HCT116 (cell line): ENCODE results near the gene DLEC1. TPM values are rescaled to one million over a fixed set of nuclear protein-coding genes. Genes with fewer than 3 reads are reported as not detected.

Experiments
- ATAC-seq: fragments of 200-7000 bp; cut with Tn5 transposase; 2 replicates; pipeline ENCODE4 v1.9.1; 2020; ENCODE audit warnings: mild to moderate bottlenecking, moderate library complexity
- BruUV-seq: library from RNA; stranded (reverse); fragments of 400-500 nt; replicated peaks from 2 replicates; lab custom pipeline; 2021; lab: Mats Ljungman, UMichigan
- CTCF ChIA-PET: fragments of 300-600 bp; sonication (Branson Sonifier 250); formaldehyde crosslinking; loops from one replicate; lab custom pipeline; 2021; ENCODE audit warnings: antibody characterized with exemption; lab: Charles Lee
- POLR2A ChIA-PET: fragments of 300-600, 350-600 bp; sonication (Branson Sonifier 250); formaldehyde crosslinking; loops from one replicate; lab custom pipeline; 2021; ENCODE audit warnings: antibody characterized with exemption; lab: Charles Lee
- RAD21 ChIA-PET, 2 experiments: fragments of 300-600 bp; sonication (Branson Sonifier 250); formaldehyde crosslinking; loops; one replicate each; lab custom pipeline; 2023; ENCODE audit warnings: low total read pairs in 2 of 2; ENCODE audit not compliant: uncharacterized antibody in 2 of 2, unreplicated experiment in 2 of 2, low non-redundant PET in 1 of 2; lab: Charles Lee
- DNase-seq: peaks from one replicate; pipeline ENCODE4 v3.0.0-alpha.2; 2010; ENCODE audit warnings: low read depth, low spot score
- H2AFZ ChIP-seq: fragments of 200-600 bp; shearing (Covaris generic), sonication (generic); 2 replicates; pipeline ENCODE4 v1.6.1; 2017; ENCODE audit warnings: low read depth, mixed run types, mixed read lengths, antibody characterized with exemption, low read length; ENCODE audit not compliant: poor library complexity, severe bottlenecking
- H3K27ac ChIP-seq: 2 replicates; pipeline ENCODE4 v1.5.1; 2012; ENCODE audit warnings: low read depth, low read length
- H3K27me3 ChIP-seq: fragments of 200-600 bp; sonication (generic); 2 replicates; pipeline ENCODE4 v1.6.1; 2016; ENCODE audit warnings: mixed run types, low read length, mixed read lengths; ENCODE audit not compliant: insufficient read depth
- H3K36me3 ChIP-seq, 2 experiments: fragments of 200-500 bp in 1 of 2; fragments of 200-600 bp in 1 of 2; sonication (Bioruptor generic) in 1 of 2; sonication (generic) in 1 of 2; 2 replicates each; pipeline versions ENCODE4 v1.5.1 to v1.6.1; 2014 to 2016; ENCODE audit warnings: low read length in 2 of 2, inconsistent platforms in 1 of 2, mixed read lengths in 1 of 2, mixed run types in 1 of 2; ENCODE audit not compliant: insufficient read depth in 2 of 2, control insufficient read depth in 1 of 2
- H3K4me1 ChIP-seq, 2 experiments: fragments of 200-600 bp in 1 of 2; sonication (generic) in 1 of 2; 2 replicates each; pipeline versions ENCODE4 v1.5.1 to v1.6.1; 2012 to 2017; ENCODE audit warnings: low read length in 2 of 2, inconsistent platforms in 1 of 2, mild to moderate bottlenecking in 1 of 2, mixed read lengths in 1 of 2, mixed run types in 1 of 2, moderate library complexity in 1 of 2; ENCODE audit not compliant: insufficient read depth in 2 of 2, control insufficient read depth in 1 of 2
- H3K4me2 ChIP-seq: fragments of 200-600 bp; sonication (generic); 2 replicates; pipeline ENCODE4 v1.6.1; 2017; ENCODE audit warnings: mixed run types, low read length, mixed read lengths
- H3K4me3 ChIP-seq, 2 experiments: fragments of 200-600 bp in 1 of 2; sonication (generic) in 1 of 2; replicated peaks in 1 of 2; 2 replicates each; pipeline ENCODE4 v1.5.1; 2011 to 2016; ENCODE audit warnings: low read length in 2 of 2, control low read depth in 1 of 2, low read depth in 1 of 2, mild to moderate bottlenecking in 1 of 2, mixed read lengths in 1 of 2, mixed run types in 1 of 2
- H3K79me2 ChIP-seq: fragments of 200-600 bp; sonication (generic); 2 replicates; pipeline ENCODE4 v1.6.1; 2017; ENCODE audit warnings: mild to moderate bottlenecking, mixed run types, low read length, moderate library complexity, mixed read lengths; ENCODE audit not compliant: insufficient read depth
- H3K9ac ChIP-seq: fragments of 200-600 bp; sonication (generic); 2 replicates; pipeline ENCODE4 v1.6.1; 2016; ENCODE audit warnings: low read length, mixed read lengths
- H3K9me2 ChIP-seq: fragments of 200-600 bp; sonication (generic), shearing (Covaris generic); 2 replicates; pipeline ENCODE4 v1.6.1; 2017; ENCODE audit warnings: mixed run types, mild to moderate bottlenecking, moderate library complexity; ENCODE audit not compliant: insufficient read depth
- H3K9me3 ChIP-seq, 2 experiments: fragments of 200-500 bp in 1 of 2; fragments of 200-600 bp in 1 of 2; sonication (Bioruptor generic) in 1 of 2; sonication (generic) in 1 of 2; 2 replicates each; pipeline ENCODE4 v1.6.1; 2014 to 2017; ENCODE audit warnings: low read length in 2 of 2, mixed read lengths in 2 of 2, inconsistent platforms in 1 of 2, low read depth in 1 of 2, mild to moderate bottlenecking in 1 of 2, mixed run types in 1 of 2, moderate library complexity in 1 of 2; ENCODE audit not compliant: control insufficient read depth in 1 of 2, insufficient read depth in 1 of 2
- H4K20me1 ChIP-seq: fragments of 200-600 bp; sonication (generic), shearing (Covaris generic); 2 replicates; pipeline ENCODE4 v1.6.1; 2017; ENCODE audit warnings: mixed run types, mild to moderate bottlenecking, moderate library complexity; ENCODE audit not compliant: insufficient read depth
- ATF3 ChIP-seq: IDR thresholded peaks from 2 replicates; pipeline ENCODE4 v1.6.1; 2012
- CBX3 ChIP-seq: IDR thresholded peaks from 2 replicates; pipeline ENCODE4 v1.6.1; 2012; ENCODE audit warnings: low read depth
- EZH2phosphoT487 ChIP-seq: fragments of 200-600 bp; IDR thresholded peaks from 2 replicates; pipeline ENCODE4 v1.6.1; 2018; ENCODE audit warnings: antibody characterized with exemption, borderline replicate concordance
- RAD21 ChIP-seq: IDR thresholded peaks from 2 replicates; pipeline ENCODE4 v1.6.1; 2012; ENCODE audit warnings: low read depth, mild to moderate bottlenecking
- REST ChIP-seq: IDR thresholded peaks from 2 replicates; pipeline ENCODE4 v1.6.1; 2012; ENCODE audit warnings: low read depth
- SP1 ChIP-seq: IDR thresholded peaks from 2 replicates; pipeline ENCODE4 v1.6.1; 2012; ENCODE audit warnings: low read depth
- SRF ChIP-seq: IDR thresholded peaks from 2 replicates; pipeline ENCODE4 v1.6.1; 2012; ENCODE audit warnings: low read depth
- TCF7L2 ChIP-seq: IDR thresholded peaks from 2 replicates; pipeline ENCODE4 v1.7.0; 2011; ENCODE audit warnings: borderline replicate concordance, inconsistent platforms; ENCODE audit not compliant: insufficient read depth, insufficient read length; ENCODE audit errors: extremely low read depth
- ZNF274 ChIP-seq: fragments of 200-500 bp; sonication (Bioruptor generic); IDR thresholded peaks from 2 replicates; pipeline ENCODE4 v1.6.1; 2014; ENCODE audit warnings: mild to moderate bottlenecking, low read depth, low read length, inconsistent platforms
- intact Hi-C: fragments of 100-400 bp; cut with micrococcal nuclease; formaldehyde crosslinking; loops from 2 replicates; pipeline ENCODE4 v1.10.0; 2022
- total RNA-seq: library from RNA; stranded (reverse); gene quantifications from one replicate; pipeline ENCODE4 v1.2.1, GENCODE V29; 2021; ENCODE audit not compliant: unreplicated experiment

The DLEC1 gene
- total RNA-seq, 1 experiment from 2014 or later, result 0.61 TPM

- DNase-seq (no peak), ATAC-seq (no peak)
- H3K27me3 ChIP-seq, result no peaks in the 10 kb centered on the region
- no peak overlapping the region for H3K9ac ChIP-seq
- H3K4me2 ChIP-seq, result no peak overlapping the region
- ChIA-PET POLR2A (interaction anchor here (1.8 kb wide), 1 partner anchor 20 kb away, joined by 5 read pairs; the partner anchor contains the start of gene ACAA1), CTCF (no interaction called here), RAD21 (no interaction called here)
- H3K36me3 ChIP-seq, result no peaks in the 10 kb centered on the region
- no peak overlapping the region for H2AFZ ChIP-seq
- BruUV-seq, result no TSS peak
- TF ChIP-seq CBX3 (no peak), RAD21 (no peak)
- no peaks in the 10 kb centered on the region for H3K9me2 ChIP-seq
- H3K9me3 ChIP-seq, result no peaks in the 10 kb centered on the region
- no peaks in the 10 kb centered on the region for H3K79me2 ChIP-seq
- H4K20me1 ChIP-seq, result no peaks in the 10 kb centered on the region
- peaks cover 6 to 14% of the 10 kb centered on the region in 2 experiments; a peak in 2 of 4 replicates for H3K4me1 ChIP-seq
- no peak overlapping the region for H3K27ac ChIP-seq
- intact Hi-C loops, result no loop called here
- H3K4me3 ChIP-seq, result no peak overlapping the region
These were observed 118.1 kb downstream of the DLEC1 start for GRCh38 chr3:38157117-38157516.

GRCh38 chr3:38157595-38157994 is 118.6 kb downstream of the DLEC1 start:
- no peaks in the 10 kb centered on the region for H3K36me3 ChIP-seq
- H3K4me2 ChIP-seq, result no peak overlapping the region
- H3K27me3 ChIP-seq, result no peaks in the 10 kb centered on the region
- no peak overlapping the region for H3K9ac ChIP-seq
- intact Hi-C loops, result no loop called here
- ATAC-seq, result no peak
- POLR2A ChIA-PET, result interaction anchor here (1.8 kb wide), 1 partner anchor 21 kb away, joined by 5 read pairs; the partner anchor contains the start of gene ACAA1
- no peak for TF ChIP-seq EZH2phosphoT487
- no peak for TF ChIP-seq ZNF274
- TF ChIP-seq TCF7L2, result no peak
- TF ChIP-seq SP1, result no peak
- TF ChIP-seq SRF, result no peak
- TF ChIP-seq ATF3, result no peak
- no peak for TF ChIP-seq REST
- H3K9me2 ChIP-seq, result no peaks in the 10 kb centered on the region
- DNase-seq, result no peak
- RAD21 ChIA-PET, result no interaction called here
- H2AFZ ChIP-seq, result no peak overlapping the region
- BruUV-seq, result no TSS peak
- H3K79me2 ChIP-seq, result no peaks in the 10 kb centered on the region
- no peaks in the 10 kb centered on the region for H3K9me3 ChIP-seq
- H3K4me3 ChIP-seq, result no peak overlapping the region
- H3K27ac ChIP-seq, result no peak overlapping the region
- H3K4me1 ChIP-seq, result peaks cover 6 to 12% of the 10 kb centered on the region in 2 experiments; a peak in 2 of 4 replicates
- no peaks in the 10 kb centered on the region for H4K20me1 ChIP-seq
- CTCF ChIA-PET, result no interaction called here
